Stomach (tissue), 9 donors: ENCODE measurements around the gene EIF4G3. TPM values are rescaled to one million over a fixed set of nuclear protein-coding genes. Genes with fewer than 3 reads are reported as not detected.

Source experiments
- DNase-seq, 2 donors: peaks; one replicate each; pipeline versions ENCODE4 v3.0.0 to v3.0.0-alpha.2; 2013 to 2019
- H3K27ac ChIP-seq, 5 donors: fragments of 200-600 bp in 4 of 5; sonication (generic) in 4 of 5; one replicate each; pipeline ENCODE4 v1.5.1; 2013 to 2019; ENCODE audit warnings: mild to moderate bottlenecking in 1 of 5, moderate library complexity in 1 of 5
- H3K27me3 ChIP-seq, 3 donors: fragments of 200-600 bp; sonication (generic); one replicate each; pipeline ENCODE4 v1.5.1; 2017 to 2019; ENCODE audit warnings: mixed run types in 1 of 3
- H3K36me3 ChIP-seq, 4 donors: fragments of 200-600 bp; sonication (generic); 1 replicate in 3 of 4; 2 replicates in 1 of 4; pipeline ENCODE4 v1.5.1; 2016 to 2019
- H3K4me1 ChIP-seq, 4 donors: fragments of 200-600 bp; sonication (generic); one replicate each; pipeline ENCODE4 v1.5.1; 2016 to 2019
- H3K4me3 ChIP-seq, 4 donors: fragments of 200-600 bp; sonication (generic) in 3 of 4; one replicate each; pipeline ENCODE4 v1.5.1; 2016 to 2019; ENCODE audit warnings: mild to moderate bottlenecking in 1 of 4
- H3K9me3 ChIP-seq, 4 donors: fragments of 200-600 bp; sonication (generic); one replicate each; pipeline ENCODE4 v1.5.1; 2016 to 2019
- CTCF ChIP-seq, 7 experiments: fragments of 450-650 bp in 4 of 7; fragments of 200-600 bp in 3 of 7; sonication (generic) in 3 of 7; IDR thresholded peaks; one replicate each; pipeline ENCODE4 v1.5.1; 2016 to 2019; ENCODE audit warnings: antibody characterized with exemption in 7 of 7, control low read depth in 2 of 7, mild to moderate bottlenecking in 1 of 7
- EP300 ChIP-seq: sonication (generic); formaldehyde crosslinking; IDR thresholded peaks from one replicate; pipeline ENCODE4 v1.6.1; 2017; ENCODE audit warnings: antibody characterized with exemption
- POLR2A ChIP-seq, 4 donors: fragments of 450-650 bp; IDR thresholded peaks; one replicate each; pipeline ENCODE4 v1.6.1; 2016; ENCODE audit warnings: antibody characterized with exemption in 4 of 4, control low read depth in 2 of 4, mild to moderate bottlenecking in 1 of 4, moderate library complexity in 1 of 4
- POLR2AphosphoS5 ChIP-seq, 3 donors: sonication (generic); formaldehyde crosslinking; IDR thresholded peaks; one replicate each; pipeline ENCODE4 v1.6.1; 2016; ENCODE audit warnings: antibody characterized with exemption in 3 of 3
- WGBS, 5 donors: extraction: QIAGEN DNeasy Blood & Tissue Kit in 3 of 5; methylation state at CpG; one replicate each; pipeline versions ENCODE4 v1.1.5 to v1.1.7; 2013 to 2018; 5-methylcytosine and 5-hydroxymethylcytosine counted together
- intact Hi-C: fragments of 100-400 bp; cut with DNase I; formaldehyde crosslinking; loops from one replicate; pipeline ENCODE4 v1.15.1; 2023; ENCODE audit warnings: low total_unique reads
- polyA plus RNA-seq, 3 donors: library from polyadenylated mRNA; stranded (reverse); fragments of 200-250 nt; gene quantifications; one replicate each; pipeline ENCODE4 v1.2.3, GENCODE V29; 2013
- total RNA-seq, 5 donors: library from RNA; depleted of rRNA; stranded (reverse); fragments of >200 nt; gene quantifications; one replicate each; pipeline versions ENCODE4 v1.1.0 to v1.2.3, GENCODE V29; 2014 to 2016
- donor health status: healthy with polysubstance abuse.
- donor health status: Bipolar disorder and iron deficiency.
- donor health status: healthy.

Gene EIF4G3
- total and polyA plus RNA-seq, 8 donors: 6.3 to 63.3 (median 44.7) TPM

- DNase-seq: no peak
- no peaks in the 10 kb centered on the region for H3K36me3 ChIP-seq
- peaks cover 0 to 25% (median 5%) of the 10 kb centered on the region in 4 donors for H3K4me1 ChIP-seq
- H3K9me3 ChIP-seq: no peaks in the 10 kb centered on the region
- no peaks in the 10 kb centered on the region for H3K27me3 ChIP-seq
- peak overlapping the region in 1 of 5 donors; percentile 3 for H3K27ac ChIP-seq
- WGBS, 5 donors: 30 to 63% (median 40%) methylated on average over 3 of the region's 3 CpGs
- TF ChIP-seq POLR2A (IDR thresholded peaks at IDR 0.05) (no peak), CTCF (IDR thresholded peaks at IDR 0.05) (no peak), POLR2AphosphoS5 (IDR thresholded peaks at IDR 0.05) (no peak), EP300 (no peak)
- H3K4me3 ChIP-seq: no peak overlapping the region
- intact Hi-C loops: no loop called here
Measured at GRCh38 chr1:21189421-21189820, 12.7 kb upstream of the EIF4G3 start.

GRCh38 chr1:21188235-21188634 lies 11.5 kb upstream of the EIF4G3 start:
- 87 to 97% (median 95%) methylated on average over 3 of the region's 3 CpGs for WGBS, 5 donors
- intact Hi-C loops: no loop called here
- no peaks in the 10 kb centered on the region for H3K9me3 ChIP-seq
- no peak overlapping the region for H3K27ac ChIP-seq
- DNase-seq: no peak
- TF ChIP-seq CTCF (IDR thresholded peaks at IDR 0.05): no peak
- no peaks in the 10 kb centered on the region for H3K27me3 ChIP-seq
- H3K4me3 ChIP-seq: no peak overlapping the region
- H3K4me1 ChIP-seq: peaks cover 0 to 25% (median 5%) of the 10 kb centered on the region in 4 donors
- no peaks in the 10 kb centered on the region for H3K36me3 ChIP-seq

- no peaks in the 10 kb centered on the region for H3K9me3 ChIP-seq
- H3K36me3 ChIP-seq: no peaks in the 10 kb centered on the region
- TF ChIP-seq CTCF (IDR thresholded peaks at IDR 0.05): no peak
- no peak for TF ChIP-seq EP300
- no peak for TF ChIP-seq POLR2A (IDR thresholded peaks at IDR 0.05)
- TF ChIP-seq POLR2AphosphoS5 (IDR thresholded peaks at IDR 0.05): no peak
- no peak overlapping the region for H3K27ac ChIP-seq
- no peaks in the 10 kb centered on the region for H3K27me3 ChIP-seq
- DNase-seq: no peak
- H3K4me3 ChIP-seq: no peak overlapping the region
- intact Hi-C loops: no loop called here
- 88 to 97% (median 92%) methylated on average over 5 of the region's 5 CpGs for WGBS, 5 donors
- peaks cover 0 to 3% (median 0%) of the 10 kb centered on the region in 4 donors for H3K4me1 ChIP-seq
Measured at GRCh38 chr1:21185221-21185731, 8.6 kb upstream of the EIF4G3 start.

- DNase-seq: no peak
- H3K4me3 ChIP-seq: no peak overlapping the region
- H3K27ac ChIP-seq: no peak overlapping the region
- no peaks in the 10 kb centered on the region for H3K9me3 ChIP-seq
- H3K27me3 ChIP-seq: no peaks in the 10 kb centered on the region
- no peaks in the 10 kb centered on the region for H3K4me1 ChIP-seq
- 20 to 67% (median 39%) methylated on average over 1 of the region's 1 CpG for WGBS, 5 donors
- intact Hi-C loops: no loop called here
- no peaks in the 10 kb centered on the region for H3K36me3 ChIP-seq
- no peak for TF ChIP-seq EP300
- no peak for TF ChIP-seq CTCF (IDR thresholded peaks at IDR 0.05)
- TF ChIP-seq POLR2AphosphoS5 (IDR thresholded peaks at IDR 0.05): no peak
- TF ChIP-seq POLR2A (IDR thresholded peaks at IDR 0.05): no peak
Measured at GRCh38 chr1:21184276-21184675, 7.6 kb upstream of the EIF4G3 start.
